ENCODE data around the gene TMEM120B.
"Not testable (repeated sequence)": the region's sequence is repeated elsewhere in the genome, so short reads cannot be mapped to it uniquely, and the experiment has no call there.

The TMEM120B gene

DNA sequence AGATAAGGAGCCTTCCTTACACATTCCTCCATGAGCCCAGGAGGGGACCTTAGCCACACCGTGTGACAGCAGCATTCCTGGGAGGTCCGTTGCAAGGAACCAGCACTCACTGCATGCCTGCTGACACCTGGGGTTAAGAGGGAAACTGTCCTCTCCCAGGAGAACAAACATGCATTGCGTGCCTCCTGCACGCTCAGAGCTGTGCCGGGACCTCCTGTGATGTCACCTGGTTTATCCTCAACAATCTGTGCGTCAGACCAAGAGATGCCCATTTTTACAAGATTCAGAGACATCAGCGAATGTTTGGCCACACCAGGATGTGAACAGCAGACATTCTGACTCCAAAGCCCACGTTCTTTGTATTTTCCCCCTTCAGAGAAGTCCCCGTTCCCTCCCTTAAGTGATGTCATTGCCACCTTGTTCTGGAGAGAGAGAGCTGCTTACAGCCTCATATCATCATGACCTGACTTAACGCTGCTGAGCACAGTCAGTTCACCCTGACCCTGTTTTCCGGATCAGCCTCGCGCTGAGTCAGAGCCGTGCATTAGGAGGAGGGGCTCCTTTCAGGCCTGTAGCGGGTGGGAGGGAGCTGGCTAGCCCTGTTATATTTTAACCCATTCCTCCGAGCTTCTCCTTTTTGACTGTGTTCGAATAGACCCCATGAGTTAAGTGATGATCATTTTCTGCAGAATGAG lies 36.2 kb downstream of the TMEM120B start:
- peak; percentile 16 for DNase-seq

DNA sequence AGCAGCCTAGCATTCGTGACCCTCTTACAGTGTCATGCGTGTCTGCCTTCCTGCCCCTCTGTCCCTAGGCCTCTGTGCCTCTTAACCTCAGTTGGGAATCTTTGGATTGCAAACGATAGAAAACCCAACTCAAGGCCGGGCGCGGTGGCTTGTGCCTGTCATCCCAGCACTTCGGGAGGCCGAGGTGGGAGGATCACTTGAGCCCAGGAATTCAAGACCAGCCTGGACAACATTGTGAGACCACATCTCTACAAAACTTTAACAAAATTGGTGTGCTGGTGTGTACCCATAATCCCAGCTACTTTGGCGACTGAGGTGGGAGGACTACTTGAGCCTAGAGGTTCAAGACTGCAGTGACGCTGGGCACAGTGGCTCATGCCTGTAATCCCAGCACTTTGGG lies 36.7 kb downstream of the TMEM120B start:
- DNase-seq: no peak

DNA sequence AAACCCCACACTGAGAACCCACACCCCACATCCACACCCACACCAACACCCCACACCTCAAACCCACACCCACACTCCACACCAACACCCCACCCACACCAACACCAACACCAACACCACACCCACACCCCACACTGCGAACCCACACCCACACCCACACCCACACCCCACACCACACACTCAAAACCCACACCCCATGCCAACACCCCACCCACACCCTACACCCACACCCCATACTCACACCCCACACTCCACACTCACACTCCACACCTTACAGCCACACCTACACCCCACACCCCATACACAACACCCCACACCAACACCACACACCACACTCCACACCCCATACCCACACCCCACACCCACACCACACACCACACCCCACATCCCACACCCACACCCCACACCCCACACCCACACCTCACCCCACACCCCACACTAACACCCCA lies 38.0 kb downstream of the TMEM120B start:
- DNase-seq: no peak

DNA sequence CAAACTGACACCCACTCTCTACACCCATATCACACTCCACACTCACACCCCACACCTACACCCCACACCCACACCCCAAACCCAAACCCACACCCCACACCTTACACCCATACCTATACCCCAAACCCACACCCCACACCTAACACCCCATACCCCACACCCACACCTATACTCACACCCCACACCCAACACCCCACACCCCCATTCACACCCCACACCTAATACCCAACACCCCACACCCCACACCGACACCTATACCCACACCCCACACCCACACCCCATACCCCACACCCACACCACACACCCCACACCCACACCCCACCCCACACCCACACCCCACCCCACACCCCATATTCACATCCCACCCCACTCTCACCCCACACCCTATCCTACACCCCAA lies 38.5 kb downstream of the TMEM120B start:
- no peak for DNase-seq

DNA sequence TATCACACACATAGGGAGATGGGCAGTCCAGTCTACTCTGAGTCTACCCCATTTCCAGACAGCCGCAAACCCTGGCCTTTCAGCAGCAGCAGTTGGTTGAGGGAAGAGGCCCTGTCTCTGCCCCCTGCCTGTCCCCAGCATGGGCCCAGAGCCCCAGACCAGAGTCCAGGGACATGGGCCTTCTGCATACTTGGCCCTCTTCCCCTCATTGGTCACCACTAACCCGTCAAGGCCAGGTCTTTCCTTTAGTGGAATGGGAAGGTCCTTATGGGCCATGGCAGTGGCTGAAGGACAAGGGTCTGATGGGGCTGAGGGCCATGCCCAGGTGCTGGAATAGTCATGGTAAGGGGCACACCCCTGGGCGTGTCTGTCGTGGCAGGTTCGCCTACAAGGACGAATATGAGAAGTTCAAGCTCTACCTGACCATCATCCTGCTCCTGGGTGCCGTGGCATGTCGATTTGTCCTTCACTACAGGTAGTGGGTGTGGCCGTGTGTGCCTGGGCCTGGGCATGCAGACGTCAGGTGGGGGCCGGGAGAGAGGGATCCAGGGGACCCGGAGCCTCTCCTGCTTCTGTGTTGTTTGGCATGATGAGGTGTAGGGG lies 39.3 kb downstream of the TMEM120B start:
- DNase-seq: no peak

DNA sequence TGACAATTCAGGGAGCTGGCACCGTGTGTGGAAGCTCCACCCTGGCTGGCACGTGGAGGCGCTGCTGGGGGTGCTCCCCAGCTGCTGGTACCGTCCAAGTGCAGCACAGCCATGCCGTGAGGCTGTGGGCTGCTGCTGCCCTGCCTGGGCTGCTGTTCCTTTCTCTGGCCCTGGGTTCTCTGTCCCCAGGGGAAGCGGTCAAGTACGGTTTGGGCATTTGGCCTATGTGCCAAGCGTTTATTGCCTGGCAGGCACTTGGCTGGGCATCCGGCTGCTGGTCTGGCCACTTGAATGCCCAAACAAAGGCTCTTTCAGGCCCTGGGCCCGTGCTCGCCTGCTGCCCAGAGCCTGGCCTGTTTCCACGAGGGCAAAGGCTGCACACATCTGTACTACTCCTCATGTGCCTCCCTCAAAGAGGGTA lies 41.3 kb downstream of the TMEM120B start:
- DNase-seq: no peak

DNA sequence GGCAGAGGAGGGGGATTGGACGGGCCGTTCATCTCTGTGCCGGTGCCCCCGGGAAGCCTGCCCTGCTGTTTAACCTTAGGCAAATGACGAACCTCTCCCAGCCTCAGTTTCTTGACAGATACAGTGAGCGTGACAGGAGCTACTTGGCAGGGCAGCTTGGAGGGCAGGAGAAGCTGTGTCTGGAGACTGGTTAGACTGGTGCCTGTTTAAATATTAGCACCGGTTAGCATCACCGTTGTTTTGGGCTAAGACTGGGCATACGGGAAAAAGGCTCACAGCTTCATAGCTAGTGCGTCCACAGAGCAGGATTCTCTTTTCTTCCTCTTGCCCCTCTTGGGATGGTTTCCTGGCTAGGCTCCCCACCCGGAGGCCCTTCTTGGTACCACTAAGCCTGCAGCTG lies 42.3 kb downstream of the TMEM120B start:
- no peak for DNase-seq

DNA sequence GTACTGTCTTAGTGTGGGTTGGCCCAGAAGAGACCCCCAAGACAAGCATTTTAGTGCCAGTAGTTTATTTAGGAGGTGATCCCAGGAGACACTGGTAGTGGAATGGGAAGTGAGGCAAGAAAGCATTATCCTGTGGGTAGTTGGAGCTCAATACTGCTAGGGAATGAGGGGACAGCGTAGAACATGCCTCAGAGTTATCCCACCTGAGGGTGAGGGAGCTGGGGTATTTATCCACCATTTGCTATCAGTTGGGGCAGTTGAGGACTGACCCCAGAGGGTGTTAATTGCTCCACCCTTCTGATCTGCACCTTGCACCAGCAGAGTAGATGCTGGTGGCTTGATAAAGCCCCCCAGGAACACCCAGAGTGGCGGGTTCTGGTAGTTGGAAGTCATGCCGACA lies 43.0 kb downstream of the TMEM120B start:
- DNase-seq: no peak

DNA sequence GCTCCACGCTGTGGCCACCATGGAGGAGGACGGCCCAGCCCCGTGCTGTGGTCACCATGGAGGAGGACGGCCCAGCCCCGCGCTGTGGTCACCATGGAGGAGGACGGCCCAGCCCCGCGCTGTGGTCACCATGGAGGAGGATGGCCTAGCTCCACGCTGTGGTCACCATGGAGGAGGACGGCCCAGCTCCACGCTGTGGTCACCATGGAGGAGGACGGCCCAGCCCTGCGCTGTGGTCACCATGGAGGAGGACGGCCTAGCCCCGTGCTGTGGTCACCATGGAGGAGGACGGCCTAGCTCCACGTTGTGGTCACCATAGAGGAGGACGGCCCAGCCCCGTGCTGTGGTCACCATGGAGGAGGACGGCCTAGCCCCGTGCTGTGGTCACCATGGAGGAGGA lies 46.0 kb downstream of the TMEM120B start:
- not testable (repeated sequence) for DNase-seq

DNA sequence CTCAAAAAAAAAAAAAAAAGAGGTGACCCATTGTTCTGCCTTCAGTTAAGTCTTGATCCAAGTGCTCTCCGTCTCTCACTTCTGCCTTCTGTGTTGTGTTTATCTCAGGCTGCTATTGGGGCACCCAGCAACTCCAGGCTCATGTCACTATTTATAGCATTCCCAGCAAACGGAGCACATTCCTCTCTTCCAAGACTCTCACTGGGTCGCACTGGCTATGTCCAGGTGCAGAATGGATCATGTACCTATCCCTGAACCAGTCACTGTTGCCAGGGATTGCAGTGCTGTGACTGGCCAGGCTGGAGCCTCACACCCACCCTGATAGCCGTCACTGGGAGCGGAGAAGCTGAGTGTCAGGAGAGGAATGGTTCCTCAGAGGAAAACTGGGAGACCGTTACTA lies 49.7 kb downstream of the TMEM120B start:
- no peak for DNase-seq

DNA sequence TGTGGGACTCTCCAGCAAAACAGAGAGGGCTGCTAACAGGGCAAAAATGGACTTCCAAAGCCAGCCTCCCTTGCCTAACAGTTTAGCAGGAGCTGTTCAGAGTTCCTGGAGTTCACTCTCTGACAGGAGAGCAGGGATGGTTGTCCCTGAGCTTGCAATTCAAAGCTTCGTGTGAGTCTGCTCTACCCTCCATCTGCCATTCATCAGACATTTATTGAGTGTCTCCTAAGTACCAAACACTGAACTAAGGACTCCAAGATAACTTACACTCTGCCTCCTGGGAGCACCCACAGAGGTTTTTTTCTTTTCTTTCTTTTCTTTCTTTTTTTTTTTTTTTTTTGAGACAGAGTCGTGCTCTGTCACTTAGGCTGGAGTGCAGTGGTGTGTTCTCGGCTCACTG lies 52.3 kb downstream of the TMEM120B start:
- no peak for DNase-seq

DNA sequence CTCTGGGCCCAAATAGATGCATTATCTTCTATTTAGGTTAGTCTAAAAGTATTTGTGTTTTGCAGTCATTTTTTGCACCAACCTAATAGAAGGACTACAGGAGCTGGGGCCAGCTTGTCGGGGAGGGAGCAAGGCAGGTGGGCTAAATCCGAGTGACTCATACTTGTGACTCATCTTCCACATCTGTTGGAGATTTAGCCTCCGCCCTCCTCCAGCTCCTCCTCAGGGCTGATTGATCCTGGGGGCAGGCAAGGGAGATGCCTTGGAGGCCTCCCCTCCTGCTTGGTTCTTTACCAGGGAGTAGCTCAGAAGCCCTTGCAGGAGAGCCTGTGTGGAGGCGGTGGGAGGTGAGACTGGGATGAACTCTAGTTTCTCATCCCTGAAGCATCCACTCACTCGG lies 53.0 kb downstream of the TMEM120B start:
- DNase-seq: no peak

DNA sequence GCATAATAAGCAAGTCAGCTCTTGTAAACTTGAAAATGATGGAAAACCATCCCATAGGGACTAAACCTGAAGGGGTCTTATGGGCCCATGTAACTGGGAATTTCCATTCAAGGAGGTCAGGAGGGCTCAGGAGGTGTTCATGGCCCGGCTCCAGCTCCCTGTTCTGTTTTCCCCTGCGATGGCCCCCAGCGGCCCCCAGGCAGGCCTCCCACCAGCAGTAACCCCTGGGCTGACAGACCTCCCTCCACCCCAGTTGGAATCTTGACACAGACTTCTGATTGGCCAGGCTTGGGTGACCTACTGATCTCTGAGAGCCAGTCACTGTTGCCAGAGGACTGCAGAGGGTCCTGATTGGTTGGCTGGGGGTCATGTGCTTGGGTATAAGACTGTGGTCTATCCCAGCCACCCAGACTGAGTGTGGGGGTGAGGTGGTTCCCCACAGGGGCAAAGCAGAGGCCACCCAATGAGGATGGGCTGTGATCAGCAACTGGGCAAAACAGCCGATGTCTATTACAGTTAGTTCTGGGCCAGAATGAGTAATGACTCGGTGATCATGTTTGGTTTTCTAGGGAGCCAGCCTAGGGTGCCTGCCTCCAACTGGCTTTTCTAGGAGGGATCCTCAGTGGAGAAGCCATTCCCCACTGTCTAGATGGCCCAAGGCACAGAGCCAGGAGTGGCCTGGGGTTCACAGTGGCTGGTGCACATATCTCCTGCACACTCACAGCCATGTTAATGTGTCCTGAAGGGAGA lies 53.9 kb downstream of the TMEM120B start:
- no peak for DNase-seq

DNA sequence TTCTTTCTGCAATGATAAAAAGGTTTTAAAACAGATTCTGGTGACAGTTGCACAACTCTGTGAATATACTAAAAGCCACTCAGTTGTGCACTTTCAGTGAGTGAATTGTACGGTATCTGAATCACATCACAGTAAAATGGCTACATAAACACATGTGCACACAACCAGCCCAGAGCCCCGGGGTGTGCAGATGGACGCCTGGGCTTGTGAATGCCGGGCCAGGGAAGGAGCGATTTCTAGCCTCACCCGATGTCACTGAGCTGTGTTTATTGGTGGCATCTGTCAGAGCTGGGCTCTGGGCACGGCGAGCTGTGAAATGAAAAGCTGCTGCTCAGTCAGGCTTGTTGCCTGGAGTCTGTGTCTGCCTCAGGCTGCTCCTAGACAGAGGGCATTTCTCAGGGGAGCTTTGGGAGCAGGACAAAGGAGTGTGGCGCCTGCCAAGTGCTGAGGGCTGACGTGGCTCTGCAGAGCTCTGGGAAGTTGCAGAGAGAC lies 55.0 kb downstream of the TMEM120B start:
- DNase-seq: no peak

DNA sequence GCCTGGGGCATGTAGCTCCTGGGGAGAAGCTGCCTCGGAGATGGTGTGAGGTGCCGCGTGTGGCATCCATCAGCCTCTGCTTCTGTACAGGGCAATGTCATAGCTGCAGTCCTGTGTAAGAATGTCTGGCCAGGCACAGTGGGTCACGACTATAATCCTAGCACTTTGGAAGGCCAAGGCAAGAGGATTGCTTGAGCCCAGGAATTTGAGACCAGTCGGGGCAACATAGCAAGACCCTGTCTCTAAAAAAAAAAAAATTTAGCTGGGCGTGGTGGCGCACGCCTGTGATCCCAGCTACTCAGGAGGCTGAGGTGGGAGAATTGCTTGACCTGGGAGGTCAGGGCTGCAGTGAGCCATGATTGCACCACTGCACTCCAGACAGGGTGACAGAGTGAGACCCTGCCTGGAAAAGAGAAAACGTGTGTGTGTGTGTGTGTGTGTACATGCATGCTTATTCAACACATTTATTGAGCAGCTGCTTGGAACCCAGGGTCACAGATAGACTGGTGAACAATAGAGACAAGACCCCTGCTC lies 56.8 kb downstream of the TMEM120B start:
- DNase-seq: no peak

DNA sequence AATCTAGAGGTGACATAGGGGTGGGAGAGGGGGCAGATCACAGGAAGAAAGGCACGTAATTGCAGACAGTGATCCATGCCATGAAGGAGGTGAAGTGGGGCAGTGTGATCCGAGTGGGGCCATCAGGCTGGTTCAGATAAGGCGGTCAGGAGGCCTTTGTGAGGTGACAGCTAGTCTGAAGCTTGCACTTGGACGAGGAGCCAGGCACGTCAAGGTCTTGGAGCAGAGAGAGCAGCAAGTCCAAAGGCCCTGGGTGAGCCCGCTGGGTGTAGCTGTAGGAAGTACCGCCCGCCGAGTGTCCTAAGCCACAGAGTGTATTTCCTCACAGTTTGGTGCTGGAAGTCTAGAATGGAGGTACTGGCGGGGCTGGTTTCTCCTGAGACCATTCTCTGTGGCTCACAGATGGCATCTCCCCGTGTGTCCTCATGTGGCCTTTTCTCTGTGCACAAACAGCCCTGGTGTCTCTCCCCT lies 57.3 kb downstream of the TMEM120B start:
- no peak for DNase-seq

DNA sequence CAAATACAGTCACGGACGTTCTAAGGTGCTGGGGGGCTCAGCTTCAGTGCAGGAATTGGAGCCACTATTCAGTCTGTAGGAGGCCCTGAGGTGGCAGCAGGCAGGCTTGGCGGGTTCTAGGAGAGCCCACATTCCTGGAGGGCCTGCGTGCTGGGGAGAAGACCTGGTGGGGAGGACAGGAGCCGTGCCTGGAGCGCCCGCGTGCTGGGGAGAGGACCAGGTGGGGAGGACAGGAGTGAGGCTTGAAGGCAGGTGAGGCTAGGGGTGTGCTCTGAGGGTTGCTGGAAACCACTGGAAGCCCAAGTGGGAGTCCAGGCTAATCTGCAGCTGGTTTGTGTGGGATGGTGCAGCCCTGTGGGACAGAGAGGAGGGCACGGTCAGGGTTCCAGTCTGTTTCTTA lies 57.8 kb downstream of the TMEM120B start:
- DNase-seq: no peak

DNA sequence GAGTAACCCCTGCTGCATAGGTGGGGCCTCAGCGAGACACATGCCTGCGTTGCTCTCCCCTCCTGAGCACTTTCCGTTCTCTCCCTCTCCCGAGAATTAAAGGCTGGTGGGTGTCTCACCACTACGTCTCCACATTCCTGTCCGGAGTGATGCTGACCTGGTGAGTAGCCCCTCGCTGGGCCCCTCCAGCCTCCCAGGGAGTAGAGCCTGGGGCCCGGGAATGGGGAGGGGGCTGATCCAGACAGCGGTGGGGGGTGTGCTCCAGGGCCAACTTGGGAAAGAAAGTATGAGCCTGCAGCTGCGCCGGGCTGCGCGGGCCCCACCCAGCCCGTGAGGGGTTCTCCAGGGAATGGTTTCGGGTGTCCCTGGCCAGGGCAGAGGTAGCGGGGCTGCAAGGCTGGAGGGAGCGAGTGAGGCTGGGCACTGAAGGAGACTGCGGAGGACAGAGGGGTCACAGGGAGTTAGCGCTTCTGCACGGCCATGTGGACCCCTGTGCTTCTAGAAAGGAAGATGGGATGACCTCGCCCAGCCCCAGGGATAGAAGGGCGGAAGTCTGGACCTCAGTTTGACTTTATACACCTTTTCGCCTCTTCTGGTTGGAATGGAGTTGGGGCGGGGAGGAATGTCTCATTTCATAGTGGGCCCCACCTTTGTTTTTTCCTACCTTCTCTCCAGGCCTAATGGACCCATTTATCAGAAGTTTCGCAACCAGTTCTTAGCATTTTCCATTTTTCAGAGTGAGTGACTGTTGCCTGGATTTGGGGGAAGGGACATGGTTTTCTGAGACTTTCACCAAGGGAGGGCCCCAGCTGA lies 58.5 kb downstream of the TMEM120B start:
- DNase-seq: no peak

DNA sequence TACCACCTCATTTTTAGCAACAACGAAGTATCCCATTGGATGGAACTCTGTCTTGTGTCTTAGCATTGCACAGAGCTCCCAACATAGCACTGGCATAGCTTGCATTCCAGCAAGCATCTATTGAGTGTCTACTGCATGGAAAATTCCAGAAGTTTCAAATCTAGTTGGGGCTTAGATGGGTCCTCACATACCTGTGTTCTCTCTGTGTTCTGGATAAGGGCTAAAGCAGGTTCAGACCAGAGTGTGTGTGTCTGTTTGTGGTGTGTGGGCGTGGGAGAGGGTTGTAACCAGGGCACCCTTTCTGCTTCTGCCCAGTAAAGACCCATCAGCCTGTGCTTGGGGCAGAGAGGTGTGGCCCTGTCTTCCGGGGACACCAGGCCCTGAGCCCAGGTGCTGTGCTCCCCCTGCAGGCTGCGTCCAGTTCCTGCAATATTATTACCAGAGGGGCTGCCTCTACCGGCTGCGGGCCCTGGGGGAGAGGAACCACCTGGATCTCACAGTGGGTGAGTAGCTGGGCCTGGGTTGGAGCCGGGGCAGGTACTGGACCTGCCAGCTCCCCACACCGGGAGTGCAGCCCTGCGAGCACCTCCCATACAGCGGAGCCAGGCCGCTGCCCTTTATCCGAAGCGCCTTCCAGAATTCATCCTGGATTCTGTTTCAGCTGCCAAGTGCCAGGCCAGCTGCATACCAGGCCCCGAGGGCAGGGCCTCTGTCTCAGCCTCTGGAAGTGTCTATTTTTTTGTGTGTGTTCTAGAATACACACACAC lies 60.6 kb downstream of the TMEM120B start:
- peak; percentile 78 for DNase-seq

DNA sequence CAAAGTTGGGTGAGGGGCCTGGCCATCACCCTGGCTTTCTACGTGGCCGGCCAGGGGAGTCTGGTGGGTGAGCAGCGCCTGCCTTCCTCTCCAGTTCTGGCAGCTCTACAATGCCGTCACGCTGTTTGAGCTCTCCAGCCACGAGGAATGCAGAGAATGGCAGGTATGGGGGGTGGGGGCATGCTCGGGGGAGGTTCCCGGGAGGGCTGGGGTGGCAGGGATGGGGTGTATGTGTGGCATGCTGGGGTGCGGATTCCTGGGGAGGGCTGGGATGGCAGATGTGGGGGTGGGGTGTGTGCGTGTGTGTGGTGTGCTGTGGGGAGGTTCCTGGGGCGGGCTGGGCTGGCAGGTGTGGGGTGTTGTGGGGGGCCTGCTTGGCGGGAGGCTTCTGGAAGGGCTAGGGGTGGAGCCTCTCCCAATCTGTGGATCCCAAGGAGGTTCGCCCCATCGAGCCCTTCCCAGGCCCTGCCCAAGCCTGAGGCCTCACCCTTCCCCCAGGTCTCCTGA lies 62.5 kb downstream of the TMEM120B start:
- DNase-seq: no peak

DNA sequence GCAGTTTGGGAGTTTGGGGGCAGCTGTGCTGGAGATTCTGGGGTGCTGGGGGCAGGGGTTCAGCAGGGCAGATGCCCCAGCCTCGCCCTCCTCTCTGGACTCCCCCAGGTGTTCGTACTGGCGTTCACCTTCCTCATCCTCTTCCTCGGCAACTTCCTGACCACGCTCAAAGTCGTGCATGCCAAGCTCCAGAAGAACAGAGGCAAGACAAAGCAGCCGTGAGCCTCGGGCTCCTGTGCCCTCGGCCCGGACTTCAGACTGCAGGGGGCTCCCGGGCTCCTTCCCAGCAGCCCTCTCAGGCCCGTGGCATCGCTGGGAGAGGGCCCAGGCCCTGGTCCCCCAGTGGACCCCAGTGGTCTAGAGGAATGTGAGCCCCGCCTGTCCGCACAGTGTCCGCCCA lies 62.9 kb downstream of the TMEM120B start:
- no peak for DNase-seq

All from stimulated activated CD4-positive, alpha-beta T cell treated with anti-CD3 and anti-CD28 coated beads, Interleukin-4, amount 100 ng/mL, for 24 hours (primary cell).